TTC549 (cell line): ENCODE results near the gene TMEM163.
"Not testable (repeated sequence)": the region's sequence is repeated elsewhere in the genome, so short reads cannot be mapped to it uniquely, and the experiment has no call there.

Experiments
- FAIRE-seq: peaks from 2 replicates; lab custom pipeline; 2012; peaks lifted over from hg19 to GRCh38; lab: Jason Lieb, UNC

TMEM163 gene

GRCh38 chr2:134611316-134611715, 107.5 kb downstream of the TMEM163 start:
- FAIRE-seq: no peak

GRCh38 chr2:134610871-134611270, 107.9 kb downstream of the TMEM163 start:
- no peak for FAIRE-seq

- no peak for FAIRE-seq
Observed at GRCh38 chr2:134609924-134610513, 108.8 kb downstream of the TMEM163 start.

- no peak for FAIRE-seq
Observed at GRCh38 chr2:134603966-134604365, 114.8 kb downstream of the TMEM163 start.

- no peak for FAIRE-seq
Observed at GRCh38 chr2:134602666-134603065, 116.1 kb downstream of the TMEM163 start.

- FAIRE-seq: no peak
Observed at GRCh38 chr2:134601264-134601663, 117.5 kb downstream of the TMEM163 start.

GRCh38 chr2:134600208-134600607, 118.6 kb downstream of the TMEM163 start:
- FAIRE-seq: no peak

GRCh38 chr2:134599236-134599635, 119.6 kb downstream of the TMEM163 start:
- no peak for FAIRE-seq

- no peak for FAIRE-seq
Observed at GRCh38 chr2:134594399-134594798, 124.4 kb downstream of the TMEM163 start.

- FAIRE-seq: no peak
Observed at GRCh38 chr2:134593519-134593918, 125.3 kb downstream of the TMEM163 start.

- no peak for FAIRE-seq
Observed at GRCh38 chr2:134592377-134592776, 126.4 kb downstream of the TMEM163 start.

- FAIRE-seq: no peak
Observed at GRCh38 chr2:134591526-134591925, 127.3 kb downstream of the TMEM163 start.

- no peak for FAIRE-seq
Observed at GRCh38 chr2:134590679-134591078, 128.1 kb downstream of the TMEM163 start.

- FAIRE-seq: not testable (repeated sequence)
Observed at GRCh38 chr2:134589171-134590083, 129.4 kb downstream of the TMEM163 start.

- FAIRE-seq: no peak
Observed at GRCh38 chr2:134588556-134588955, 130.2 kb downstream of the TMEM163 start.

- no peak for FAIRE-seq
Observed at GRCh38 chr2:134586326-134586965, 132.4 kb downstream of the TMEM163 start.

- FAIRE-seq: no peak
Observed at GRCh38 chr2:134583997-134584520, 134.7 kb downstream of the TMEM163 start.

GRCh38 chr2:134583462-134583861, 135.3 kb downstream of the TMEM163 start:
- FAIRE-seq: no peak

GRCh38 chr2:134582547-134582899, 136.3 kb downstream of the TMEM163 start:
- no peak for FAIRE-seq

GRCh38 chr2:134581877-134582546, 136.8 kb downstream of the TMEM163 start:
- FAIRE-seq: no peak

GRCh38 chr2:134578316-134578715, 140.5 kb downstream of the TMEM163 start:
- FAIRE-seq: no peak

- no peak for FAIRE-seq
Observed at GRCh38 chr2:134576478-134576877, 142.3 kb downstream of the TMEM163 start.
